Subcutaneous adipose tissue (tissue), 4 donors: Measurements from ENCODE around the gene IFNGR1. TPM values are rescaled to one million over a fixed set of nuclear protein-coding genes. Genes with fewer than 3 reads are reported as not detected.

Source experiments
- CTCF ChIP-seq: fragments of 450-650 bp; IDR thresholded peaks from one replicate; pipeline ENCODE4 v1.5.1; 2016; ENCODE audit warnings: low read depth, mild to moderate bottlenecking, control low read depth, antibody characterized with exemption, moderate library complexity
- total RNA-seq, 4 donors: library from RNA; depleted of rRNA; stranded (reverse); fragments of >200 nt; gene quantifications; one replicate each; pipeline ENCODE4 v1.1.0, GENCODE V29; 2016

The IFNGR1 gene
- total RNA-seq, 4 donors from 2014 or later = 174 to 297 (median 208) TPM

- TF ChIP-seq CTCF = no peak
Measured at GRCh38 chr6:137155830-137156229, 63.4 kb downstream of the IFNGR1 start.

- TF ChIP-seq CTCF = no peak
Measured at GRCh38 chr6:137150072-137150471, 69.1 kb downstream of the IFNGR1 start.

- TF ChIP-seq CTCF = no peak
Measured at GRCh38 chr6:137149035-137149393, 70.2 kb downstream of the IFNGR1 start.

GRCh38 chr6:137148306-137149034 is 70.7 kb downstream of the IFNGR1 start:
- TF ChIP-seq CTCF = no peak

Other genes starting within 250 kb of the IFNGR1 start
- under 1 TPM in 3 of 4 donors, not detected in 1; 0.17 to 0.88 (median 0.38) TPM for gene IL20RA, start 174.4 kb downstream of the IFNGR1 start, total RNA-seq
- gene IL22RA2, start 45.7 kb downstream of the IFNGR1 start, total RNA-seq = not detected